GM21529 (cell line): ENCODE results near the gene GALNT17.
"Not testable (repeated sequence)": the region's sequence is repeated elsewhere in the genome, so short reads cannot be mapped to it uniquely, and the experiment has no call there.

Experiments
- ATAC-seq: cut with Tn5 transposase; IDR thresholded peaks from one replicate; pipeline ENCODE4 v1.9.1; 2021; ENCODE audit not compliant: unreplicated experiment

The GALNT17 gene

GRCh38 chr7:71229699-71230098 is 97.8 kb downstream of the GALNT17 start:
- ATAC-seq: no peak

- no peak for ATAC-seq
Measured at GRCh38 chr7:71235253-71235652, 103.3 kb downstream of the GALNT17 start.

DNA sequence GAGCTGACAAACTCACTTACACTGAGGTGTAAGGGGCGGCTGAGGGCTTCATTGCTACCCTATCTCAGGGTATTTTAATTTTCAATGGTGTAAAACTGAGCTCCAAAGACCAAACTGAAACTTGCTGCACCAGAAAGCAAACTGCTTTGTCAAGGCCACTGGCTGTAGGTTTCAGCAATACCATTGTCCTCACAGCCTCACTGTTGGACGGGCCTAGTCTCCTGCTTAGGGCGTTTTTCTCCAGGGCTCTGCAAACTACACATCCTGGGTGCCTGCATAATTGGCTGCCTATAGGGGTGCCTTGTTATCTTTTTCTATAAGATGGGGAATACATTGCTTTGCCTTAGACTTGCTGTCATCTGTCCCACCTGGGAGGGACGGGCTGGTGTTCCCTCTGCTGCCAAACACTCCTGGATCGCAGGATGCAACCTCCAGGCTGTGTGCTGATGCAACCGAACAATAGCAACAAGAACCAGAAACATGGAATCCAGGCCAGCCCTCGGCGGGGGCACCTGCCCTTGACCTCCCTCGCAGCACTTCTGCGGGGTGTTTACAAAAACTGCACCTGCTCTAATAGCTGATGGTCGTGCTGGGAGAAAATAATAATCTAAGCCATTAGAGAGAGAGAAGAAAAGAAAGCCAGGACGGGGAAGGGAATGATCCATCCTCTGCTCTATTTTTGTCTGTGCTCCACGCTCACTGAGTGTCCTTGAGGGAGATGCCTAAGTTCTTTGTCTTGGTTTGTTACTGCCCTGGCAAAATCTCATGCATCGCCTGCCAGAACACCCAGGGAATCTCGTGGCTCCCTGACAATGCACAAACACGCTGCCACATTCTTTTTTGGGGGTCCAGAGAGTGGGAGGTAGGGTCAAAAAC is 104.5 kb downstream of the GALNT17 start:
- no peak for ATAC-seq

DNA sequence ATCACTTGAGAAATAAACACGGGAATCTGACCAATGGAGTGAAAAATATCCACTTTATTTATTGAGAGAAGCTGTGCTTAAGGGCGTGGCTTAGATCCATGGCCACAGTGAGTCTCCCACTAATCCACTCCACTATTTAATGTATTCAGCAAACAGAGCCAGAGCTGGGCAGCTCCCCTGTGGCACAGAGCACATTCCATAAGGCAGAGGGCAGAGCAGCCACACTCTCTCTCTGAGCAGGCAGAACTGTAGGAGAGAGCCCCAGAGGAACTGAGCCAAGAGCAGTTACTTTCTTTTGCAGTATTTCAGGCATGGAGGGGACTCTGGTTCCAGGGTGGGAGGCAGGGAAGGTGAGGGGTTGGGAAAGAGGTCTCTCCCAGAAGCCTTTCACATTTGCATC is 106.0 kb downstream of the GALNT17 start:
- ATAC-seq: no peak

GRCh38 chr7:71238581-71239295 is 106.8 kb downstream of the GALNT17 start:
- no peak for ATAC-seq

DNA sequence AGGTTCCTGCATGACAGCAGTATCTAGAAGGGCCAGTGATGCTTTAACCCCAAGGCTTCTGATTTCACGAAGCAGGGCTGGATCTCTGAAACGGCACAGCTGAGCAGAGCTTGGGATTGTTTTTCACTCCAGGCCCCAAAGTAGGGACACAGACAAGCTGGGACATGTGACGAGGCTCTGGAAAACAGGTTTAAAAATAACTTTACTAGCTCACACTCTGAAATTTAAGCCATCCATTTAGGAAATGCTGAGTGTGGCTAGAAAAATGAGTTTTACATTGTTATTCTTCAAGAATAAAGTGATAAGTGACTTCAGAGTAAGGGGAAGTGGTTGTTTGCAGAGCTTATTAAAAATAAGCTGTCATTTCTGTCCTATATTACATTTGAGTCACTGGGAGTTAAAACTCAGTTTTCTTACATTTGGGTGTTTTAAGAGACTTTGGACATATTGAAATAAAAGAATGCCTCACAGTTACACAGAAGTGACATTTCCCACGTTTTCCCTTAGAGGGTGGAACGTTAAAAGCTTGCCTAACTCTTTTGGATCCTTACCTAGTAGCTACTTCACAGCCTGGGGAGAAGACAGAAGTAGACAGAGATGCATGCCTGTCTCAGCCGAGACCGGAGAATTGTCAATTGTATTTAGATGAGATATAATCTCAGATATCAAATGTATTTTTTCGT is 107.8 kb downstream of the GALNT17 start:
- ATAC-seq: no peak

- no peak for ATAC-seq
Measured at GRCh38 chr7:71243736-71244410, 111.9 kb downstream of the GALNT17 start.

GRCh38 chr7:71245038-71245437 is 113.1 kb downstream of the GALNT17 start:
- no peak for ATAC-seq

GRCh38 chr7:71251706-71252105 is 119.8 kb downstream of the GALNT17 start:
- no peak for ATAC-seq

DNA sequence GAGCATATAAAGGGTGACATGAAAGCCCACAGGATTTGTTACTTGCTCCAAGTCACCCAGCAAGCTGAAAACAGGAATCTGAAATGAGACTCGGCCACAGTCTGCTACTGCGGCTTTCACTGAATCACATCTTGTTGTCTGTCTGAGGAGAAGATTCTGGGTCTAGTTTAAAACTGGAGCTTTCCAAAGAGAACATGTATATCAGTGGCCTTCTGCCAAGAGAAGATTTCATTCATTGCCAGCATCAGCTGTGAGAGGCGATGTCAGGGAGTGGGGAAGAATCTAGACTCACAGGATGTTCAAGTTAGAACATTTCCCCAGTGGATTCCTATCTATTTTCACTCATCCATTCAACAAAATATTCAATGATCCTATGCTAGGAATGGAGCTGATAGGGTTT is 122.8 kb downstream of the GALNT17 start:
- no peak for ATAC-seq

DNA sequence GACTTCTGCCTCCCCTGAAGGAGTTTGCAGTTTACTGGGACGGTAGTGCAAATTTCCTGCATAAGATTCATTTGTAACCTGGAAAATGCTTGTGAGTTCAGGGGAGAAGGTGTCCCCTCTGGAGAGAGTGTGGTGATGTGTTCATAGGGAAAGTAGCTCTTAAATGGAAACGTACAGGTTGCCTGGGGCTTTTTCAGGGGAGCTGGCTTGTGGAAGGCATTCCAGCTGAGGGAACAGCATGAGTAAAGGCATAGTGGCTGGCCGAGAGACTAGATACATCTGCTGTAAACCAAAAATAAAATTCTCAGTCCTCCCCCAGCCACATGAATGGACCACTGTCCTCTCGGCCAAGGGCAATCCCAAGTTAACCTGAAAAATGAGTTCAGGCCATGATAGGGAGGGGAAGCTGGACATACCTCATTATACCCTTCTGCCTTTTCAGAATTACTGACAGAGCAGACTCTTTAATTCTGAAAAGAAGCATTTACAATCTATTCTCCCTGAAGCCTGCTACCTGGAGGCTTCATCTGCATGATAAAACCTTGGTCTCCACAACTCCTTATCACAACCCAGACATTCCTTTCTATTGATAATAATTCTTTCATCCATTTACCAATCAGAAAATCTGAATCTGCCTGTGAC is 123.7 kb downstream of the GALNT17 start:
- ATAC-seq: no peak

DNA sequence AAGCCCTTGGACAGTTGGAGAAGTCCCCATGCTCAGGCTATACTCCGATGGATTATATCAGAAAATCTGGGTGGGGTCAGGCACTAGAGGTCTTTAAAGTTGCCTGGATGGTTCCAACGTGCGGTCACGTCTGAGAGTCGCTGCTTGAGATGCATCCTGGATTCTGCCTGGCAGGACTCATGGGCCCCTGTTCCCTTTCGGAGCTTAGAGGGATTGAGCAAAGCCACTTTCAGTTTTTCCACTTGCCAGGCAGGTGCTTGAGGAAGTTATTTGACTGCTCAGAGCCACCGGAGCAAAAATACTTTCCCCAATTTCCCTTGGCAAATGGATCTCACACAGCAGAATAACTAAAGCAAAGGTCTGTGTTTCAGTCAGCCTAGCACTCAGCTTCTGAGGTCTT is 129.1 kb downstream of the GALNT17 start:
- no peak for ATAC-seq

DNA sequence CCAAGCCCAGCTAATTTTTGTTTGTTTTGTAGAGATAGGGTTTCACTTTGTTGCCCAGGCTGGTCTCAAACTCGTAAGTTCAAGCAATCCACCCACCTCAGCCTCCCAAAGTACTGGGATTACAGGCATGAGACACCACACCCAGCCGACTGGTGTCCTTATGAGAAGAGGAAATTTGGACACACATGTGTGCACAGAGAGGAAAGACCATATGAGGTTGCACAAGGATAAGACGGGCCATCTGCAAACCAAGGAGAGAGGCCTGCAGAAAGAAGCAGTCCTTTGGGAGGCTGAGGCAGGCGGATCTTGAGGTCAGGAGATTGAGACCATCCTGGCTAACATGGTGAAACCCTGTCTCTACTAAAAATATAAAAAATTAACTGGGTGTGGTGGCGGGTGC is 130.9 kb downstream of the GALNT17 start:
- ATAC-seq: not testable (repeated sequence)

GRCh38 chr7:71264005-71264404 is 132.1 kb downstream of the GALNT17 start:
- no peak for ATAC-seq

- no peak for ATAC-seq
Measured at GRCh38 chr7:71266912-71267311, 135.0 kb downstream of the GALNT17 start.

GRCh38 chr7:71267734-71268469 is 136.0 kb downstream of the GALNT17 start:
- no peak for ATAC-seq

DNA sequence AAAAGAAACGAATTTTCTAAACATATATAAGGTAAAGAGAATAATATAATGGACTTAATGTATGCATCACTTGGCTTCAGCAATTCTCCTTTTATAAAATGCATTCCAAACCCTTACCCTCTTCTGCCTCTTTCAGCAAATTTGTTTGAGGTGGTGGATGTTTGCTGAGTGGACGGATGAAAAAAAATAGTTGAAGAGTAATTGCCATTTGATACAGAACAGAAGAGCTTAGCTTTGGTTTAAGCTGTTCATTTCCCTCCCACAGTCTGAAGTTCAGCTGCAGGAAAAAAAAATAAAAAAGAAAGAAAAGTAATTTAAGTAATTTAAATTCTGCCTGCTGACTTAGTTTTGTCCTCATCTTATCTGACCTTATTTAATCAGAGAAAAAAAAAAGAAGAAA is 138.6 kb downstream of the GALNT17 start:
- ATAC-seq: no peak

- ATAC-seq: no peak
Measured at GRCh38 chr7:71271203-71271602, 139.3 kb downstream of the GALNT17 start.

GRCh38 chr7:71272509-71273490 is 140.9 kb downstream of the GALNT17 start:
- ATAC-seq: no peak
